Measurements from ENCODE around the gene ABCA7. TPM values are rescaled to one million over a fixed set of nuclear protein-coding genes. Genes with fewer than 3 reads are reported as not detected.

Gene ABCA7
- total and polyA plus RNA-seq, 3 experiments from 2014 or later: 14.1 to 39.5 (median 33.8) TPM

- ChIA-PET POLR2A (interaction anchor here (0.6 to 6.7 kb wide), 17 partner anchors 8 to 228 kb away, joined by 3 to 134 read pairs (median 7); partner anchors contain the start of genes ARHGAP45, CIRBP, CNN2 and GPX4), CTCF (interaction anchor here (0.6 to 4.1 kb wide), 15 partner anchors 10 to 153 kb away, joined by 3 to 30 read pairs (median 4); partner anchors contain the start of genes ARHGAP45, CNN2 and RNU6-2)
- Mint-ChIP-seq H3K27ac (peak overlapping the region; percentile 86 to 97 (median 92)), H3K9me3 (no peaks in the 10 kb centered on the region), H3K36me3 (peaks cover 4 to 65% (median 6%) of the 10 kb centered on the region in 3 donors), H3K27me3 (peaks cover 0 to 2% of the 10 kb centered on the region in 2 donors), H3K4me3 (peak overlapping the region; percentile 94 to 100 (median 99)), H3K4me1 (peaks cover 41 to 61% (median 46%) of the 10 kb centered on the region in 3 donors)
- DNase-seq: peak; percentile 82 to 92 (median 86)
- no peaks in the 10 kb centered on the region for H3K27me3 ChIP-seq (ENCODE audit: insufficient read depth, low read length, poor library complexity, severe bottlenecking)
- H3K4me1 ChIP-seq (ENCODE audit: insufficient read depth, low read length): peaks cover 44% of the 10 kb centered on the region
- peak overlapping the region; percentile 72 for H3K27ac ChIP-seq (ENCODE audit: low read depth, low read length)
- no peaks in the 10 kb centered on the region for H3K9me3 ChIP-seq (ENCODE audit: low read length)
- H3K36me3 ChIP-seq (ENCODE audit: insufficient read depth, low read length): peaks cover 18% of the 10 kb centered on the region
- peak overlapping the region; percentile 78 for H3K4me3 ChIP-seq (ENCODE audit: low read length)
Observed at GRCh38 chr19:1040476-1041271, 767 bp downstream of the ABCA7 start.

- peaks cover 0 to 1% of the 10 kb centered on the region in 2 donors for H3K27me3 Mint-ChIP-seq
- H3K4me3 ChIP-seq (ENCODE audit: low read length): peak overlapping the region; percentile 78
- CTCF ChIA-PET: interaction anchor here (0.6 to 4.1 kb wide), 8 partner anchors 12 to 152 kb away, joined by 3 to 30 read pairs (median 3); partner anchors contain the start of gene ARHGAP45
- H3K27ac ChIP-seq (ENCODE audit: low read depth, low read length): peak overlapping the region; percentile 31
- no peak for DNase-seq
- H3K4me1 ChIP-seq (ENCODE audit: insufficient read depth, low read length): peaks cover 44% of the 10 kb centered on the region
- POLR2A ChIA-PET: interaction anchor here (0.6 to 6.7 kb wide), 8 partner anchors 13 to 49 kb away, joined by 3 to 134 read pairs (median 11); partner anchors contain the start of genes ARHGAP45, CNN2 and RNU6-2
- H3K27ac Mint-ChIP-seq: peak overlapping the region; percentile 86 to 96 (median 90)
- peak overlapping the region; percentile 94 to 100 (median 99) for H3K4me3 Mint-ChIP-seq
- no peaks in the 10 kb centered on the region for H3K9me3 ChIP-seq (ENCODE audit: low read length)
- peaks cover 41 to 55% (median 42%) of the 10 kb centered on the region in 3 donors for H3K4me1 Mint-ChIP-seq
- no peaks in the 10 kb centered on the region for H3K27me3 ChIP-seq (ENCODE audit: insufficient read depth, low read length, poor library complexity, severe bottlenecking)
- peaks cover 13% of the 10 kb centered on the region for H3K36me3 ChIP-seq (ENCODE audit: insufficient read depth, low read length)
- H3K36me3 Mint-ChIP-seq: peaks cover 4 to 65% (median 6%) of the 10 kb centered on the region in 3 donors
- no peaks in the 10 kb centered on the region for H3K9me3 Mint-ChIP-seq
Observed at GRCh38 chr19:1041272-1041834, 1.4 kb downstream of the ABCA7 start.

GRCh38 chr19:1041835-1042685 lies 2.2 kb downstream of the ABCA7 start:
- Histone ChIP-seq H3K9me3 (ENCODE audit: low read length) (no peaks in the 10 kb centered on the region), H3K27me3 (ENCODE audit: insufficient read depth, low read length, poor library complexity, severe bottlenecking) (no peaks in the 10 kb centered on the region), H3K4me1 (ENCODE audit: insufficient read depth, low read length) (peaks cover 44% of the 10 kb centered on the region), H3K4me3 (ENCODE audit: low read length) (peak overlapping the region; percentile 78), H3K36me3 (ENCODE audit: insufficient read depth, low read length) (peaks cover 13% of the 10 kb centered on the region), H3K27ac (ENCODE audit: low read depth, low read length) (peak overlapping the region; percentile 31)
- Mint-ChIP-seq H3K27ac (peak overlapping the region in 1 of 8 donors; percentile 89), H3K9me3 (no peaks in the 10 kb centered on the region), H3K36me3 (peaks cover 4 to 63% (median 6%) of the 10 kb centered on the region in 3 donors), H3K4me1 (peaks cover 41 to 51% (median 41%) of the 10 kb centered on the region in 3 donors), H3K27me3 (peaks cover 0 to 1% of the 10 kb centered on the region in 2 donors), H3K4me3 (peak overlapping the region in 5 of 7 donors; percentile 33 to 100 (median 95))
- POLR2A ChIA-PET: interaction anchor here (1.2 to 6.7 kb wide), 7 partner anchors 14 to 227 kb away, joined by 3 to 134 read pairs (median 13); partner anchors contain the start of genes CIRBP and CNN2
- DNase-seq: no peak
- CTCF ChIA-PET: interaction anchor here (1.1 to 4.1 kb wide), 6 partner anchors 12 to 46 kb away, joined by 3 to 30 read pairs (median 6); partner anchors contain the start of gene ARHGAP45

- Histone ChIP-seq H3K36me3 (ENCODE audit: insufficient read depth, low read length) (peaks cover 13% of the 10 kb centered on the region), H3K4me3 (ENCODE audit: low read length) (no peak overlapping the region), H3K9me3 (ENCODE audit: low read length) (no peaks in the 10 kb centered on the region), H3K4me1 (ENCODE audit: insufficient read depth, low read length) (peaks cover 35% of the 10 kb centered on the region), H3K27ac (ENCODE audit: low read depth, low read length) (peak overlapping the region; percentile 31), H3K27me3 (ENCODE audit: insufficient read depth, low read length, poor library complexity, severe bottlenecking) (no peaks in the 10 kb centered on the region)
- DNase-seq: no peak
- Mint-ChIP-seq H3K4me1 (peaks cover 34 to 45% (median 35%) of the 10 kb centered on the region in 3 donors), H3K36me3 (peaks cover under 1 to 56% (median 2%) of the 10 kb centered on the region in 3 donors), H3K9me3 (no peaks in the 10 kb centered on the region), H3K4me3 (peak overlapping the region in 6 of 7 donors; percentile 28 to 42 (median 34)), H3K27ac (no peak overlapping the region), H3K27me3 (peaks cover 0 to 1% of the 10 kb centered on the region in 2 donors)
- ChIA-PET CTCF (interaction anchor here (1.0 to 1.7 kb wide), 3 partner anchors 22 to 201 kb away, joined by 6 to 7 read pairs (median 6); no protein-coding TSS in a partner anchor), POLR2A (interaction anchor here (0.5 to 6.7 kb wide), 5 partner anchors 15 to 226 kb away, joined by 3 to 134 read pairs (median 6); partner anchors contain the start of genes CIRBP and CNN2)
Observed at GRCh38 chr19:1042689-1043511, 3.0 kb downstream of the ABCA7 start.

- peak overlapping the region in 3 of 7 donors; percentile 41 to 81 (median 61) for H3K4me3 Mint-ChIP-seq
- H3K27me3 ChIP-seq (ENCODE audit: insufficient read depth, low read length, poor library complexity, severe bottlenecking): no peaks in the 10 kb centered on the region
- H3K9me3 Mint-ChIP-seq: no peaks in the 10 kb centered on the region
- H3K4me1 Mint-ChIP-seq: peaks cover 13 to 23% (median 14%) of the 10 kb centered on the region in 3 donors
- peaks cover 17% of the 10 kb centered on the region for H3K4me1 ChIP-seq (ENCODE audit: insufficient read depth, low read length)
- H3K36me3 Mint-ChIP-seq: peaks cover 0 to 46% (median 2%) of the 10 kb centered on the region in 3 donors
- no peaks in the 10 kb centered on the region for H3K9me3 ChIP-seq (ENCODE audit: low read length)
- ChIA-PET POLR2A (no interaction called here), CTCF (interaction anchor here (1.0 to 1.5 kb wide), 3 partner anchors 19 to 150 kb away, joined by 3 to 7 read pairs (median 3); partner anchors contain the start of gene ARHGAP45)
- DNase-seq: peak in 4 of 5 donors; percentile 53 to 71 (median 68)
- peak overlapping the region in 6 of 8 donors; percentile 51 to 94 (median 75) for H3K27ac Mint-ChIP-seq
- H3K36me3 ChIP-seq (ENCODE audit: insufficient read depth, low read length): peaks cover 13% of the 10 kb centered on the region
- H3K4me3 ChIP-seq (ENCODE audit: low read length): no peak overlapping the region
- peaks cover 0 to 1% of the 10 kb centered on the region in 2 donors for H3K27me3 Mint-ChIP-seq
- no peak overlapping the region for H3K27ac ChIP-seq (ENCODE audit: low read depth, low read length)
Observed at GRCh38 chr19:1045247-1045603, 5.3 kb downstream of the ABCA7 start.

GRCh38 chr19:1046117-1046626 lies 6.3 kb downstream of the ABCA7 start:
- ChIA-PET POLR2A (interaction anchor here (0.8 kb wide), 1 partner anchor 44 kb away, joined by 7 read pairs; no protein-coding TSS in a partner anchor), CTCF (interaction anchor here (1.0 to 1.5 kb wide), 2 partner anchors 19 to 149 kb away, joined by 3 to 7 read pairs; no protein-coding TSS in a partner anchor)
- Histone ChIP-seq H3K4me1 (ENCODE audit: insufficient read depth, low read length) (peaks cover 14% of the 10 kb centered on the region), H3K4me3 (ENCODE audit: low read length) (no peak overlapping the region), H3K9me3 (ENCODE audit: low read length) (no peaks in the 10 kb centered on the region), H3K27ac (ENCODE audit: low read depth, low read length) (no peak overlapping the region), H3K36me3 (ENCODE audit: insufficient read depth, low read length) (peaks cover 13% of the 10 kb centered on the region), H3K27me3 (ENCODE audit: insufficient read depth, low read length, poor library complexity, severe bottlenecking) (no peaks in the 10 kb centered on the region)
- peaks cover 7 to 14% (median 8%) of the 10 kb centered on the region in 3 donors for H3K4me1 Mint-ChIP-seq
- H3K36me3 Mint-ChIP-seq: peaks cover 0 to 42% (median 2%) of the 10 kb centered on the region in 3 donors
- no peak overlapping the region for H3K4me3 Mint-ChIP-seq
- H3K9me3 Mint-ChIP-seq: no peaks in the 10 kb centered on the region
- DNase-seq: no peak
- H3K27ac Mint-ChIP-seq: peak overlapping the region in 2 of 8 donors; percentile 17 to 94
- H3K27me3 Mint-ChIP-seq: peaks cover 0 to 1% of the 10 kb centered on the region in 2 donors

Data from CD8-positive, alpha-beta memory T cell (primary cell).